HepG2 (cell line): ENCODE results near the gene CCBE1. TPM values are rescaled to one million over a fixed set of nuclear protein-coding genes. Genes with fewer than 3 reads are reported as not detected.

ENCODE experiments used
- ATAC-seq: fragments of 200-7000 bp; cut with Tn5 transposase; 3 replicates; pipeline ENCODE4 v1.9.1; 2020; ENCODE audit warnings: mild to moderate bottlenecking, moderate library complexity
- BruUV-seq: library from RNA; stranded (reverse); fragments of 400-500 nt; replicated peaks from 2 replicates; lab custom pipeline; 2021; lab: Mats Ljungman, UMichigan
- CTCF ChIA-PET: fragments of 300-600 bp; formaldehyde crosslinking; extraction: SDS; loops from one replicate; lab custom pipeline; 2021; ENCODE audit warnings: low total read pairs, inconsistent platforms, low intra/inter-chr PET ratio; lab: Yijun Ruan, JAX
- POLR2A ChIA-PET: fragments of 350-600 bp; sonication (Branson Sonifier 250); formaldehyde crosslinking; loops from one replicate; lab custom pipeline; 2020; ENCODE audit warnings: antibody characterized with exemption, inconsistent platforms; lab: Yijun Ruan, JAX
- DNase-seq: peaks from one replicate; pipeline ENCODE4 v3.0.0-alpha.2; 2015; ENCODE audit warnings: low spot score
- FAIRE-seq: peaks from 3 replicates; lab custom pipeline; 2011; peaks lifted over from hg19 to GRCh38; lab: Jason Lieb, UNC
- H2AFZ ChIP-seq: one replicate; pipeline ENCODE4 v1.6.1; 2011; ENCODE audit warnings: low read length, inconsistent platforms
- H3K27ac ChIP-seq: fragments of 300-600 bp; 3 replicates; pipeline ENCODE4 v1.8.0; 2011; ENCODE audit warnings: mixed run types, mild to moderate bottlenecking, mixed read lengths, low read length, inconsistent platforms; ENCODE audit not compliant: insufficient read depth; ENCODE audit errors: extremely low read length
- H3K27me3 ChIP-seq, 2 experiments: fragments of 200-600 bp in 1 of 2; 2 replicates in 1 of 2; 3 replicates in 1 of 2; pipeline versions ENCODE4 v1.6.0 to v1.8.0; 2011; ENCODE audit warnings: low read length in 2 of 2, mild to moderate bottlenecking in 2 of 2, moderate library complexity in 2 of 2, inconsistent platforms in 1 of 2; ENCODE audit not compliant: insufficient read depth in 2 of 2, control insufficient read depth in 1 of 2
- H3K36me3 ChIP-seq, 2 experiments: fragments of 200-600 bp in 1 of 2; replicated peaks in 1 of 2; 2 replicates in 1 of 2; 3 replicates in 1 of 2; pipeline versions ENCODE4 v1.5.1 to v1.8.0; 2011; ENCODE audit warnings: low read length in 2 of 2, inconsistent platforms in 1 of 2; ENCODE audit not compliant: insufficient read depth in 2 of 2, control insufficient read depth in 1 of 2
- H3K4me1 ChIP-seq: 2 replicates; pipeline ENCODE4 v1.5.1; 2012; ENCODE audit warnings: low read length, inconsistent platforms; ENCODE audit not compliant: insufficient read depth
- H3K4me2 ChIP-seq: 2 replicates; pipeline ENCODE4 v1.6.0; 2011; ENCODE audit warnings: low read depth, low read length, inconsistent platforms
- H3K4me3 ChIP-seq, 3 experiments: fragments of 200-600 bp in 1 of 3; sonication (generic), shearing (Covaris generic) in 1 of 3; replicated peaks in 1 of 3; 2 replicates each; pipeline ENCODE4 v1.5.1; 2011 to 2016; ENCODE audit warnings: low read length in 3 of 3, inconsistent platforms in 2 of 3, low read depth in 2 of 3, mild to moderate bottlenecking in 2 of 3, control low read depth in 1 of 3, mixed read lengths in 1 of 3; ENCODE audit not compliant: insufficient read depth in 1 of 3
- H3K79me2 ChIP-seq: one replicate; pipeline ENCODE4 v1.6.1; 2011; ENCODE audit warnings: low read length, inconsistent platforms; ENCODE audit not compliant: insufficient read depth
- H3K9ac ChIP-seq: 2 replicates; pipeline ENCODE4 v1.6.0; 2011; ENCODE audit warnings: mild to moderate bottlenecking, low read depth, low read length, inconsistent platforms; ENCODE audit not compliant: insufficient read depth
- H3K9me3 ChIP-seq: 2 replicates; pipeline ENCODE4 v1.5.1; 2012; ENCODE audit warnings: mild to moderate bottlenecking, low read length
- H4K20me1 ChIP-seq: 2 replicates; pipeline ENCODE4 v1.6.0; 2011; ENCODE audit warnings: inconsistent platforms, mild to moderate bottlenecking, low read length, moderate library complexity; ENCODE audit not compliant: insufficient read depth
- EP300 ChIP-seq, 3 experiments: sonication (generic) in 1 of 3; formaldehyde crosslinking in 1 of 3; IDR thresholded peaks; 2 replicates each; pipeline versions ENCODE4 v1.5.1 to v1.6.1; 2011 to 2020; ENCODE audit warnings: low read depth in 2 of 3, low read length in 2 of 3, borderline replicate concordance in 1 of 3, improper control_type of control experiment in 1 of 3, mild to moderate bottlenecking in 1 of 3, missing genetic modification reagents in 1 of 3, moderate library complexity in 1 of 3
- SRY ChIP-seq: sonication (generic); formaldehyde crosslinking; IDR thresholded peaks from 2 replicates; pipeline ENCODE4 v1.8.0; 2022; ENCODE audit warnings: mild to moderate bottlenecking, missing genetic modification reagents
- ZNF318 ChIP-seq: sonication (generic); formaldehyde crosslinking; IDR thresholded peaks from 2 replicates; pipeline ENCODE4 v1.4.0; 2020; ENCODE audit warnings: mild to moderate bottlenecking, missing genetic modification reagents
- ZNF484 ChIP-seq: sonication (generic); formaldehyde crosslinking; IDR thresholded peaks from 2 replicates; pipeline ENCODE4 v1.5.1; 2020; ENCODE audit warnings: mild to moderate bottlenecking, low read depth, missing genetic modification reagents, borderline replicate concordance
- ZNF547 ChIP-seq: sonication (generic); formaldehyde crosslinking; IDR thresholded peaks from 2 replicates; pipeline ENCODE4 v1.5.1; 2020; ENCODE audit warnings: mild to moderate bottlenecking, missing genetic modification reagents
- ZNF558 ChIP-seq: sonication (generic); formaldehyde crosslinking; IDR thresholded peaks from 2 replicates; pipeline ENCODE4 v1.9.0; 2022; ENCODE audit warnings: mild to moderate bottlenecking, missing genetic modification reagents, borderline replicate concordance
- ZNF775 ChIP-seq: sonication (generic); formaldehyde crosslinking; IDR thresholded peaks from 2 replicates; pipeline ENCODE4 v1.4.0; 2020; ENCODE audit warnings: missing genetic modification reagents, mild to moderate bottlenecking, moderate library complexity, borderline replicate concordance
- ZNF776 ChIP-seq: sonication (generic); formaldehyde crosslinking; IDR thresholded peaks from 2 replicates; pipeline ENCODE4 v1.4.0; 2020; ENCODE audit warnings: mild to moderate bottlenecking, missing genetic modification reagents
- ZNF788 ChIP-seq: sonication (generic); formaldehyde crosslinking; IDR thresholded peaks from 2 replicates; pipeline ENCODE4 v1.5.0; 2020; ENCODE audit warnings: mild to moderate bottlenecking, missing genetic modification reagents, borderline replicate concordance
- ZSCAN5A ChIP-seq: sonication (generic); formaldehyde crosslinking; IDR thresholded peaks from 2 replicates; pipeline ENCODE4 v1.8.0; 2022; ENCODE audit warnings: mild to moderate bottlenecking, missing genetic modification reagents, borderline replicate concordance
- ZSCAN9 ChIP-seq: IDR thresholded peaks from 2 replicates; pipeline ENCODE4 v1.6.1; 2016; ENCODE audit warnings: borderline replicate concordance
- WGBS: methylation state at CpG from one replicate; pipeline ENCODE4 v1.1.6; 2017; ENCODE audit warnings: low lambda C conversion rate; 5-methylcytosine and 5-hydroxymethylcytosine counted together
- in situ Hi-C: cut with HindIII; loops from 2 replicates; pipeline ENCODE4 v1.10.0; 2017; ENCODE audit warnings: low pct_unique_long_range_greater_than_20kb; ENCODE audit not compliant: extremely low pct_ligation_motif_present
- intact Hi-C: fragments of 100-400 bp; cut with micrococcal nuclease; formaldehyde crosslinking; loops from one replicate; pipeline ENCODE4 v1.10.0; 2022; ENCODE audit not compliant: unreplicated experiment
- polyA plus RNA-seq, 8 experiments: library from polyadenylated mRNA; depleted of rRNA in 3 of 8; stranded (reverse) in 7 of 8; unstranded in 1 of 8; fragments of >200 nt; fragmentation: Illumina TruSeq in 4 of 8; extraction: Trizol in 4 of 8; gene quantifications; 2 replicates each; pipeline versions ENCODE4 v1.2.1 to v1.2.3, GENCODE V29; 2011 to 2016; ENCODE audit warnings: low read depth in 4 of 8, missing spikeins in 1 of 8, mixed read lengths in 1 of 8; ENCODE audit not compliant: insufficient read depth in 1 of 8
- total RNA-seq, 5 experiments: library from RNA; depleted of rRNA; stranded (reverse); fragments of >200 nt; fragmentation: Illumina TruSeq; extraction: Trizol; gene quantifications; 2 replicates each; pipeline ENCODE4 v1.2.3, GENCODE V29; 2016; ENCODE audit warnings: low read depth in 1 of 5

Gene CCBE1
- total and polyA plus RNA-seq, 2 of the 13 experiments (the other 11 are each of a cell fraction or from before 2014, with no cell fraction given): not detected

- ATAC-seq: no peak
- in situ Hi-C loops: loop anchor here (10.0 to 25.0 kb wide), 2 partner anchors 181 to 368 kb away; no protein-coding TSS in a partner anchor
- H3K79me2 ChIP-seq: no peaks in the 10 kb centered on the region
- no peak overlapping the region for H3K4me3 ChIP-seq
- H2AFZ ChIP-seq: no peak overlapping the region
- WGBS: 0% methylated on average over 2 of the region's 3 CpGs
- DNase-seq: no peak
- BruUV-seq: no TSS peak
- no peaks in the 10 kb centered on the region for H3K9me3 ChIP-seq
- H3K27me3 ChIP-seq: peaks cover 2 to 62% of the 10 kb centered on the region in 2 experiments; a peak in 3 of 5 replicates
- no peaks in the 10 kb centered on the region for H4K20me1 ChIP-seq
- POLR2A ChIA-PET: no interaction called here
- CTCF ChIA-PET: no interaction called here
- no peak overlapping the region for H3K9ac ChIP-seq
- peaks cover 47% of the 10 kb centered on the region for H3K4me1 ChIP-seq
- H3K4me2 ChIP-seq: no peak overlapping the region
- intact Hi-C loops: loop anchor here (10.0 kb wide), 1 partner anchor 158 kb away; no protein-coding TSS in a partner anchor
- H3K36me3 ChIP-seq: no peaks in the 10 kb centered on the region
- H3K27ac ChIP-seq: no peak overlapping the region
- no peak for FAIRE-seq
- TF ChIP-seq EP300 (IDR thresholded peaks at IDR 0.05; ENCODE audit: low read depth in 2 of 2, low read length in 2 of 2) (no peak), EP300 (CRISPR knock-in tag; IDR thresholded peaks at IDR 0.05; ENCODE audit: borderline replicate concordance) (no peak), ZNF318 (CRISPR knock-in tag) (no peak), ZNF484 (no peak), ZNF775 (CRISPR knock-in tag) (no peak), ZSCAN9 (CRISPR knock-in tag) (no peak), ZSCAN5A (CRISPR knock-in tag) (no peak), ZNF558 (CRISPR knock-in tag) (no peak), SRY (CRISPR knock-in tag) (no peak), ZNF788 (CRISPR knock-in tag) (no peak), ZNF547 (CRISPR knock-in tag) (no peak), ZNF776 (CRISPR knock-in tag) (no peak)
Measured at GRCh38 chr18:59456657-59457056, 240.6 kb downstream of the CCBE1 start.
